Stimulated activated CD8-positive, alpha-beta memory T cell treated with anti-CD3 and anti-CD28 coated beads, Interleukin-7, amount 100 ng/mL, for 24 hours (primary cell): Measurements from ENCODE around the gene ACYP2.
"Not testable (repeated sequence)": the region's sequence is repeated elsewhere in the genome, so short reads cannot be mapped to it uniquely, and the experiment has no call there.

Source experiments
- DNase-seq: peaks from one replicate; pipeline ENCODE4 v3.0.0-alpha.2; 2020; ENCODE audit warnings: low read depth

ACYP2 gene

DNA sequence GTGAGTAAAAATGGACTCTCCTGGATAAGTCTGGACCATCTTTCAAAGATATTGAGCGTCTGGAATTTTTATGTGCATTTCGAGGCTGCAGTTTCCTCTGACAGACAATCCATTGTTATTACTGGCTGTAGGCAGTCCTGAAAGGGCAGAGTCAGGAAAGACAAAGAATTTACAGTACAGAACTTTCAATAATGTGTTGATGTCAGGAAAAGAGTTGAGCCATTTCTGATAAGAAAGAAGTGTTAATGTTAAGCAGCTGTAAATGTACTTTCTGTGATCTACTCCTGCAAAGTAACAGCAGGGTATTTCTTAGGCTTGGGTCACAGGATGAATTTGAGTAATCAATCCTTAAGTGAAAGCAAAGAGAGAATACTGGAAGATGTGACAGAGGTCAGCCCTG is 110.8 kb downstream of the ACYP2 start:
- no peak for DNase-seq

DNA sequence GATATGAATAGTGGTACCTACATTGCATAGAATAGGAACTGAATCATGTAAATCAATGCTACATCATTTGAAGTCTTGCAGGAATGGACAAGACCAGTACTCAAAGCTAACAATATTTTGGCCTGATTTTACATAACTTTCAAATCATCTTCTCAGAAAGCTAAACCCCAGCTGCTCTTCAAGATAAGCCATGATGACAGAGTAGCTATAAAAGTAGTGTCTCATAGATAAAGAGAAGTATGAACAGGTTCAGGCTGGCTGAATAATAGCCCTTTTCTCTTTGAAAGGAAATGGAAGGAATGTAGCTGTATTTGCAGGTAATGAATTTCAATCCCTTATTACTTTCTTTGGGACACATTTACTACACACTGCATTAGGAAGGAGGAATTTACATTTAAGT is 112.4 kb downstream of the ACYP2 start:
- no peak for DNase-seq

DNA sequence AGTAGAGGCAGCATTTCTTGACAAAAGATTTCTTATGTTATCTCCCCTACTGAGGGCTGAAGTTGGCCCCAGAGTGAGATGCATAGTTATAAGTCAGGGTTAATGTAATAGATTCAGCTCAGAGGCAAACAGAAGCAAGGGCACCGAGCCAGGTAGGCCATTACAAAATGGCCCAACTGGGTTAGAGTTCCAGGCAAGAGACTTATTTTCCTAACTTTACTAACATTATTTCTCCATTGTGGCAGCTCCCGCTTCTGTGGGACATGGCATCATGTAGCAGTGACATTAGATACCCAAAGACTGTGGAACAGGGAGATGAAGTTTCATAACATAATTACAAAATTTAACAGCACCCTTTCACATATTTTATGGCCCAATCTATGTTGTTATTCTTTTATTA is 113.5 kb downstream of the ACYP2 start:
- DNase-seq, result no peak

DNA sequence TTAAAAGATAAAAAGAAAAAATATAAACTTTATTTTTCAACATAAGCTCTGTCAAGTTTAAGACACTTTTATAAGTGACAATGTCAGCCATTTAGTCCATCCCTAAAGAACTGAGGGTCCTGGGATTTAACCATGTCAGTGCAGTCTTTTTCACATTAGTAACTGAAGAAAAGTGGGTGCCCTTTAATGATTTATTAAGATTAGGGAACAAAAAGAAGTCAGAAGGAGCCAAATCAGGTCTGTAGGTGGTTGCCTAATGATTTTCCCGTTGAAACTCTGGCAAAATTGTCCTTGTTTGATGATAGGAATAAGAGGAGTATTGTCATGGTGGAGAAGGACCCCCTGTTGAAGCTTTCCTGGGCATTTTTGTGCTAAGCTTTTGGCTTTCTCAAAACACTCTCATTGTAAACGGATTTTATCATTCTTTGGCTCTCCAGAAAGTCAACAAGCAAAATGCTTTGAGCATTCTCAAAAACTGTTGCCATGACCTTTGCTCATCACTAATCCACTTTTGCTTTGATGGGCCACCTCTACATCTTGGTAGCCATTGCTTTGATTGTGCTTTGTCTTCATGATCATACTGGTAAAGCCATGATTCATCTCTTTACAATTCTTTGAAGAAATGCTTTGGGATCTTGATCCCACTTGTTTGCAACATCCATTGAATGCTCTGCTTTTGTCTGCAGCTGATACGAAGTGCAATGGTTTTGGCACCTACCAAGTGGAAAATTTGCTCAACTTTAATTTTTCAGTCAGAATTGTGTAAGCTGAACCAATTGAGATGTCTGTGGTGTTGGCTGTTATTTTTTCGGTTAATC is 118.6 kb downstream of the ACYP2 start:
- no peak for DNase-seq

DNA sequence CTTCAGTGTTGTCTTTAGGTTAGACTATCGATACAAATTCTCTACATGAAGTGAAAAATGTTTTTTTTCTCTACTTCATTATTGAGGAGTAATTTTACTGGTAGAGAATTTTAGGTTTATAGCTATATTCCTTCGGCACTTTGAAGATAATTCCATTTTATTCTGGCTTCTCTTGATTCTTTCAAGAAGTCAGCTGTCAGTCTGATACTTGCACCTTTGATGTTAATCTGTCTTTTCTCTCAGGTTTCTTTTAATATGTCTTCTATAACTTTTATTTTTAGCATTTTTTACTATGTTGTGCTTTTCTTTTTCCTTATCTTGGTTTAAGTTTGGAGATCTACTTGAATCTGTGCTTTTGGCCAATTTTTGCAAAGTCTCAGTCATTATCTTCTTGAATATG is 122.0 kb downstream of the ACYP2 start:
- DNase-seq, result no peak

DNA sequence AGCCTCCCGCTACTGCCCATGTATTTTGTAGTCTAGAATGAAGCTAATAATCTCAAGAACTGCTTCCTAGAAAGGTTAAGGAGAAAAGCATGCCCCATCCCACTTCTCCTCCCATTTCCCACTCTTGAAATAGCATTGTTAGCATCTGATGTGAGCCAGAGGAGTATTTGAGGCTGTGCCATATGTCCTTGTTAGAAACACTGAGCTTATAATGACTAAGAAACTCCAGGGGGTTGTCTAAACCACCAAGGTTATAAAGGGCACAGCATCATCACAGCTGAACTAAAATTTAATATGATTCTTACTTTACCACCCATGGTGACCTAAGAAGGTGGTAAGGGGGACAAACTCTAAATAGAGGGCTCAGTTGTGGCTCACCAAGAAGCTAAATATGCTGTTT is 124.0 kb downstream of the ACYP2 start:
- no peak for DNase-seq

DNA sequence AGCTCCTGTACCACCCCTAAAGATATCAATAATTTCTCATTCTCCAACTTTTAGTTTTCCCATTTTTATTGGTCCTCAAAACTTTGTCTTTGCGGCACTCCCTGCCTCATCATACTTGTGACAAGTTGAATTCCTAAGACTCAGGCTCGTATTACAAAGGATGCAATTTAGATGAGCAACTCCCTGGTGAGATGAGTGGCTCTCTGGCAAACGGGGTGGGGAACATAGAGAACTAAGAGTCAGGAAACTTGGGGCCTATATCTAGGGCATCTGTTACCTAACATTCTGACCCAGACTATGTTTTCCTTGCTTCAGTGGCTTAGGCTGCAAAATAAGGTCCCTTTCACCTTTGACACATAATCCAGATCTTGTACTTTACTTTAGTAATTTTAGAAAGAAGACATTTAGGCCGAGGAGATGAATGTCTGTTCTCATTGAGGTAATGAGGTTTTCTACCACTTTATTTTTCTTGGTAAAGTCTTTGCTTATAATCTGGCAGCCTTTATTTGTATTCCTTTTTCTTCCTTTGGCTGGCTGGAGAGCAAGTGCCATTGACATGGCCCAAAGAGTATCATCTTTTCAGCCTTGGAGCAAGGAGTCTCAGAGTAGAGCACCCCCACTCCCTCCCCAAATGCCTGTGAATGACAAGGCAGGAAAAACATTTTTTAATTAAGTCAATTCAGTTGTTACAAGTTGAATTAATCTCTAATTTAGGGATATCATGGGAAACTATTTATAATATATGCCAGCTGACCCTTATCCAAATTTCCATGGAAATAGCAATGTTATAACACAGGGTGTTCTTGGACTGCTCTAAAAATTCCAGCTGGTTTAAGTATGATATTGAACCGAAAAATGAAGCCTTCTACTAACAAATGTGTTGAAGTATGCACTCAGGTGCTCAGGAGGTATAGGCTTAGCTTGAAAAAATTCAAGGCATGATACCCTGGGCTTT is 125.4 kb downstream of the ACYP2 start:
- DNase-seq, result no peak

DNA sequence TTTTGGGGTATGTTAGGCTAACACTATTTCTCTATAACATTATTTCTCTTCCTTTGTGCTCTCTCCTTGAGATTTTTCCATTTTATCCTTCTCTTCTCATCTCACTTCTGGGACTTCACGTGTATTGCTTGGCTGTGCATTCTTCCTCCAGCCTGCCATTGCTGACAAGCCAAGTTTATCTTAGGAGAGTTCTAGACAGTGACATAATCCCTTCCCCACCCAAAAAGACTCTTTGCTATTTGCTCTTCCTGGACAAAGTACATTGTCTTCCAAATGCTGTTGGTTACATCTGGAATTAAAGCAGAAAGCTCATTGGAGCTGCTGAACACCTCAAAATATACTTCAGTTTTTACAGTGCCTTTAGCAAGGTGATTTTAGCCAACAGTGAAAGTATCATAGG is 131.7 kb downstream of the ACYP2 start:
- no peak for DNase-seq

DNA sequence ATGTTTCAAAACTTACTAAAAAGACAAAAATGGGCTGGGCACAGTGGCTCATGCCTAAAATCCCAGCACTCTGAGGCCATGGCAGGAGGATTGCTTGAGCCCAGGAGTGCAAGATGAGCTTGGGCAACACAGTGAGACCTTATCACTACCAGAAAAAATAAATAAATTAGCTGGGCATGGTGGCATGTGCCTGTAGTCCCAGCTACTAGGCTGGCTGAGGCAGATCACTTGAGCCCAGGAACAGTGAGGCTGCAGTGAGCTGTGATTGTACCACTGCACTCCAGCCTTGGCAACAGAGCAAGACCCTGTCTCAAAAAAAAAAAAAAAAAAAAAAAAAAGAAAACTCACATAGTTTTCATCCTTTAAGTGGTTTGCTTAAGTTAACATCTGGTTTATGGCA is 134.2 kb downstream of the ACYP2 start:
- DNase-seq, result no peak

DNA sequence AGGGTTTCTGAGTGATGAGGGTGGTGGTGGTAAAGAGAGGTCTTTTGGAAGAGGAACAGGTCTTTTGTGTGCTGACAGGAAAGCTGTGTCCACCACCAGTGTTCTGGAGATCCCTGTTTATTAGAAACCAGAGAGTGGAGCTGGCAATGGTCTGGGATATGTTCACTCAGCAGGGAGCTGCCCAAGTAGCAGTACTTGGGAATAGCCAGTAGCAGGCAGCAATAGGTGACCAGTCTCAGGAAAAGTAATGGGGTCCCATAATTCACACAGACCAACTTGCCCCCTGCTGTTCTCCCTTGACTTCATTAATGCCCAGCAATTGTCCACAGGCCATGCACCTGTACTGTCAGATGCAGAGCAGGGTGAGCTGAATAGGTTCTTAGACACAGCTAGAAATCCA is 138.8 kb downstream of the ACYP2 start:
- DNase-seq, result no peak

DNA sequence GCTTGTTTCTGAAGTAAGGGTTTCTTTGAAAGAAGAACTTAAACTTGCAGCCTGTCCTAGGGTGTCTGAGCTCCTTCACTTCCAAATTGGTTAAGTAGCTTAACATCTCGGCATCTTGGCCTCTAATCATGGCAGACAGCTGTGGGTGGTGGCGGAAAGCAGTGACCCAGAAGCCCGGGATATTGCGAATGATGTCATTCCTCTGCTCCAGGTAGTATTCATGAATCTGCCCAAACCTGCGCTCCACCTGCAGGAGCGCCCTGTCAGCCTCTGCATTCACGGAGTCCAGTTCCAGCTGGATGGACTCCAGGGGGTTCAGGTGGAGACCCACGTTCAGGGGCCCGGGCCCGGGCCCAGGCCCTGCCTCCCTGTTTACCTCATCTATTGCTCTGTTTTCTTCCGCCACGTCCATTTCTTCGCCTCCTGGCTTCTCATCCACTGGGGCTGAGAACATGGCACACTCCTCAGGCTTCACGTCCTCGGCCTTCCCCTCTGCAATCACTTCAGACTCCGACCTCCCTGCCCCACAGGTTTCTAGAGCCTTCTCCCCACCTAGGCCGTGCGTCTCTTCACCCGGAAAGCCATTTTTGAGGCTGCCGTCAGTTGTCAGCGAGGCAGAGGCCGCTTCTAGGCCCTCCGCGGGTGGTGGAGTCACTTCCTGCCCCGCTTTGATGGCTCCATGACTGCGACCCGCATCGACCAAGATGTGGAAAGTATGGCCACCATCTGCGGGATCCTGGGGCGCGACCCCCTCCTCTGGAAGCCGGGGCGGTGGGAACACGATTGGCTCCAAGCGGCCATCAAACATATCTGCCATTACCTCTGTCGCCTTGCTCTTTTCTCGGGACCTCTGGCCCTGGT is 140.0 kb downstream of the ACYP2 start:
- DNase-seq, result no peak

DNA sequence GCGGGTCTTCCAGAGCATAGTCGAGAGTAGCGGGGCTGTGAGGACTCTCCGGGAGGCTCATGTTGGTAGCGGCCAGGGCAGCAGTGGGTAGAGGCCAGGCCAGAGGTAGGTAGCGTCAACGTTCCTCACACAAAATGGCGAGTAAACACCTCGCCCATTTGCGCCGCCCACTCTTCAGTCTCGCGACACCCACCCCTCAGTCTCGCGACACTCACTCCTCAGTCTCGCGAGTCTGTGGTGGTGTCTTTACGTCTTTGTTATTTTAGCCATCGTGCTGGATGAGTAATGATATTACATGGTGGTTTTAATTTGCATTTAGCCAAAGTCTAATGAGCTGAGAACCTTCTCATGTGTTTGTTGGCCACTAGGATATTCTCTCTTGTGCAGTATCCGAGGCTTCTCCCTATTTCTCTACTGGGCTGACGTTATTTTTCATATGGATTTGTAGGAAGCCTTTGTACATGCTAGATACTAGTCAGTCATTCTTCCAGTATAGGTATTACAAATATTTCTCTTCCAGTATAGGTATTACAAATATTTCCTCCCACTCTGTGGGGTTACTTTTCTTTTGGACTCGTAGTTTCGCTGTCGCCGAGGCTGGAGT is 140.8 kb downstream of the ACYP2 start, which contains the start of gene TSPYL6:
Gene TSPYL6, minus strand, starts transcription at position 139 of the 604 bp plus-strand sequence. Its CDS starts 78 bp downstream, at position 61.
- no peak for DNase-seq

DNA sequence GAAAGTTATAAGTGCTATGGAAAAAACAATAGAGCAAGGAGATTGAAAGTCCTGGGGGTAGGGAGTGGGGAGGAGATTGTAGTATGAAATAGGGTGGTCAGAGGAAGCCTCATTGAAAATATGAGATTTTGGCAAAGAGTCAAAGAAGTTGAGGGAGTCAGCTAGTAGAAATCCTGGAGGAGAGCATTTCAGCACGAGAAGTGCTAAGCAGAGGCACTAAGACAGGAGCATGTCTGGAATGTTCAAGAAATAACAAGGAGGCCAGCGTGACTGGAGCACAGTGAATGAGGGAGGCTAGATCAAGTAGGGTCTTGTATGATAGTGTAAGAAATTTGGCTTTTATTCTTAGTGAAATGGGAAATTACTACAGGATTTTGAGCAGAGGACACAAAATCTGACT is 142.8 kb downstream of the ACYP2 start:
- DNase-seq, result no peak

DNA sequence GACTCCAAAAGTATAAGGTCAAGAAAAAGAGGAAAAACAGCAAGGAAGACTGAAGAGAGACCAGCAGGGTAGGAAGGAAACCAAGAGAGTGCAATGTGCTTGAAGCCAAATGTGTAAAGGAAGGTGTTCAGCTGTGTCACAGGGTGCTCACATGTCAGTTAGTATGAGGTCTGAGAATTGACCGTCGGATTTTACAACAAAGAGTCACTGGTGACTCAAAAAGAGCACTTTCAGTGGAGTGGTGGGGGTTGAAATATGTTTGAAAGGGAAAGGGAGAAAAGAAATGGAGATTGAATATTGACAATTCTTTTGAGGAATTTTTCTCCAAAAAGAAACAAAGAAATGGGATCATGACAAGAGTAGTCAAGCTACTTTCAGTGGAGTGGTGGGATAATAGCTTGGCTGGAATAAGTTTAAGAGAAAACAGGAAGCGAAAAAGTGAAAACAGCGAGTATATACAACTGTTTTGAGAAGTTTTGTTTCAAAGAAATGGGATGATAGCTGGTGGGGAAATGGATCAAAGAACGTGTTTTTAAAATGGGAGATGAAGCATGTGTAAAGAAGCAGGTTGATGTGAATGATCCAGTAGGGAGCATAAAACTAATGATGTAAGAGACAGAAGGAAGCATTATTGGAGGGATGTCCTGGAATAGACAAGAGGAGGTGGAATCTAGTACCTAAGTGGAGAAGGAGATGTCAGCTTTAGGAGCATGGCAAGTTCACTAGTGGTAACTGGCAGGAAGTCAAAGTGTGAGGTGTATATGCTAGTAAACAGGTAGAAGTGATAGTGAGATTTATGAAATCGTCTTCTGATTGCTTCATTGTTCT is 144.2 kb downstream of the ACYP2 start:
- DNase-seq, result no peak

DNA sequence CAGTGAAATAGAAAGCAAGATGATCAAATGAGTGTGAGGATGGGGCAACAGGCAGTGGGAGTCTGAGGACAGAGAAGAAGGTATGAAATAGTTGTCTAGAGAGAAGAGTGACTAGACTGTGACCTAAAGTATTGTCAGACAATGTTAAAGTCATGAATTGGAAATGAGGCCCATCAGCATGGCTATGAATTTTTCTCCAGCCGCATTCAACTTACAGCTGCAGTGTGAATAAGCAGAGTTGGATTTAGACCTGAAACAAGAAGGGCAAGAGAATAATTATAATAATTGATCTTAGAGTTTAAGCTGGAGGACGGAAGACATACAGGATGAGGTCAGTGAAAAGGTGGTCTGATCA is 144.8 kb downstream of the ACYP2 start:
- no peak for DNase-seq

DNA sequence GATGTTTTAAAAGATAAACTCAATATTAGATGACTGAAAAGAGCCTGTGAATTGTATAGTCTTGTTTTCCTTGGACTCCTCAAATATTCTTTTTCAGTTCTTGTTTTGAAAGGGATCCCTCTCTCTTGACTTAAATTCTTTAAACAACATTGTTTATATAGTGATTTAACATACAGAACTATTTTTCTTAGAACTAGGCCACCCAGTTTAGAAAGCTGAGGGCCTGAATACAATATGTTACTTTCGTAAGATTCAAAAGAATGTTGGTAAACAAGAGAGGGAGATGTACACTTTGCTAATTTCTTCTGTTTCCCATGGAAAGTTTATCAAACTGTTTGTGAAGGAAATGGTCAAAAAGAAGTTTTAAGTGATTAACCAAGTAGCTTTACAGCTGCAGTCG is 146.1 kb downstream of the ACYP2 start:
- DNase-seq, result no peak

DNA sequence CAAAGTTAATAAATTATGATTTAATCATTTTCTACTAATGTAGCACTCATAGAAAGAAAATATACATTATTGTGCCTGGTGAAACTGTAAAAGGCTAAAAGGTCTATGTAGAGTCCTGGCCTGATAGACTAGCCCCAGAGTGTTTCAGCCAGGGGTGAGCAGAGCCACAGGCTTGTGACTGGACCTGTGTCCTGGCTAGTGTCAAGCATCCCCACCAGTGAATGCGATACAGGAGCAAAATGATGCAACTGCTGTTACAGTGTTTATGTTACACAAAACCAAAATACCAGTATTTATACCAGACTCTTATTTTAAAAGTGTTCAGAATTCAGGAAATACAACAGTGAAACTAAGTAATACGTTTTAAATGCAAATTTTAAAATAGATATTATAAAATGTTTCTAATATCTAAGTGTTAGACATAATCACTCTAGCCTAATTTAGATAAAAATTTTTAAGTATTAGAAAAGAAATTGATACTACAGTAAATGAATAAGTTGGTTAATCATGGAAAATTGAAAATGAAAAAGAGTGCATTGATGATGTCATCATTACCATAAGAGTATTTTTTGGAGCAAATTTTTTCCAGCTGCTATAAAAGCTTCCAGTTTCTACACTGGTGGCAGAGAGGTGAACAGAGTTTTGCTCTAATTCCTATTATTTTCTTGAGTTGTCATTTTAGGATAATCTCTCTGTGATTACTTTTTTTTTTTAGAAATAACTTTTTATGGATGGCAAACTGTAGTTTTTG is 146.8 kb downstream of the ACYP2 start:
- no peak for DNase-seq

DNA sequence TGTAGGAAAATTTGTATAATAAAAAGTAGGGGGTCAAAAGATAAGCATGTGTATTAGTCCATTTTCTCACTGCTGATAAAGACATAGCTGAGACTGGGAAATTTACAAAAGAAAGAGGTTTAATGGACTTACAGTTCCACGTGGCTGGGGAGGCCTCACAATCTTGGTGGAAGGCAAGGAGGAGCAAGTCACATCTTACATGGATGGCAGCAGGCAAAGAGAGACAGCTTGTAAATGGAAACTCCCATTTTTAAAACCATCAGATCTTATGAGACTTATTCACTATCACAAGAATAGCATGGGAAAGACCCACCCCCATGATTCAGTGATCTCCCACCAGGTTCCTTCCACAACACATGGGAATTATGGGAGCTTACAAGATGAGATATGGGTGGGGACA is 149.7 kb downstream of the ACYP2 start:
- not testable (repeated sequence) for DNase-seq

DNA sequence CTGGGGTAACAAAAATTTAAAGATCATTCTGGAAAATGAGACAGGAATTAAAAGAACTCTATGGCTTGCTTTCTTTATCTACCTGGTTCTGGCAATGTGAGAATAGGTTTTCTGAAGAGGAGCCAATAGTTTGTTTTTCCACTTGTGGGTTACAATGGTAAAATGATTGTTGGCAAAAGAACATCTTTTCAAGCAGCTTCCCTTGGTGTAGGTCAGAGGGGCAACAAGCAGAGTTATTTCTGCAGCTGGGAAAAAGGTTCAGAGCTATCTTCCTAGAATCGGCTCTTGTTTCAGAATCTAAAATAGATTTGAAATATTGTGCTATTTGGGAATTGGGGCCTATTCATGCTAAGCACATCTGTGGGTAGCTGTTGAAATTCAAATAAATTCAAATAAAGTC is 152.2 kb downstream of the ACYP2 start:
- no peak for DNase-seq

DNA sequence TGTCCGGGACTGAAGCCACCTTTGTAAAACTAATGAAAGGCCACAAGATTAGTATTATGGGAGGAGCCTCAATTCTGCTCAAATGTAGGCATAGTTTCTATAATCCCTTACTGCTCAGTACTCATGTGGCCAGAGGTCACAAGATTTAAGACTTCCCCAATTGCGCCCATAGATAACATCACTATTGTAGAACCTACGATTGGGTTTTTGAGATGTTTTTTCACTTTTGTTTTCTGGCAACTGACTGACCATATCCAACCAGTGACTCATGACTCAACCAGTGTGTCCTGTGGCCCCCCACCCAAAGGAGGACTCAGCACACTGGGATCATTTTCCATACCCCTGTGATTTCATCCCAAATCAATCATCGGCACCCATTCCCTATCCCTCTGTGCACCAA is 155.8 kb downstream of the ACYP2 start:
- no peak for DNase-seq
